ENCODE results near the gene PGM2L1. TPM values are rescaled to one million over a fixed set of nuclear protein-coding genes. Genes with fewer than 3 reads are reported as not detected.

PGM2L1 gene
- total RNA-seq, 4 donors from 2014 or later = 1.0 to 21.8 (median 8.8) TPM

DNA sequence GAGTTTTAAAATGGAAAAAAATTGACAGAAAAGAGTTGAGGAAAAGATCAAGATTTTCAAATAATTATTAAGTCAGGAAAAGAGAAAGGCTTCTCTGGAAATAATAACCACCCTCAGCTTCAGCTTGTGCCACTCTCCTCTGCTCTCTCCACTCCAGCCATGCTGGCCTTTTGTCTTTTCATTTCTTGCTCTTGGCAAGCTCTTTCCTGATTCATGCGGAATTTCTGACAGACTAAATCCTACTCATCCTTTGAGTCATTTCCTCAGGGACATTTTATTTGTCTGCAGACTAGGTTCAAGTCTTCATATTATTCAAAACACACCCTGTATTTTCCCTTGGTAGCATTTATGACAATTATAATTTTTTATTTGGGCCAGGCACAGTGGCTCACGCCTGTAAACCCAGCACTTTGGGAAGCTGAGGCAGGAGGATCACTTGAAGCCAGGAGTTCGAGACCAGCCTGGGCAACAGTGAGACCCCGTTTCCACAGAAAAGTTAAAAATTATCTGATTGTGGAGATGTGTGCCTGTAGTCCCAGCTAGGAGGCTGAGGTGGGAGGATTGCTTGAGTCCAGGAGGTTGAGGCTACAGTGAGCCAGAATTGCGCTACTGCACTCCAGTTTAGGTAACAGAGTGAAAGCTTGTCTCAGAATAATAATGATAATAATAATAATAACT lies 79.0 kb downstream of the PGM2L1 start:
- H3K4me3 ChIP-seq = no peak overlapping the region
- peak overlapping the region; percentile 10 to 55 for H3K27ac ChIP-seq
- H3K4me1 ChIP-seq = no peaks in the 10 kb centered on the region
- H3K27me3 ChIP-seq = no peaks in the 10 kb centered on the region
- H3K9me3 ChIP-seq = peaks cover 0 to 11% of the 10 kb centered on the region in 2 donors
- no peak for TF ChIP-seq POLR2A (IDR thresholded peaks at IDR 0.05)
- TF ChIP-seq, protein P1, sequence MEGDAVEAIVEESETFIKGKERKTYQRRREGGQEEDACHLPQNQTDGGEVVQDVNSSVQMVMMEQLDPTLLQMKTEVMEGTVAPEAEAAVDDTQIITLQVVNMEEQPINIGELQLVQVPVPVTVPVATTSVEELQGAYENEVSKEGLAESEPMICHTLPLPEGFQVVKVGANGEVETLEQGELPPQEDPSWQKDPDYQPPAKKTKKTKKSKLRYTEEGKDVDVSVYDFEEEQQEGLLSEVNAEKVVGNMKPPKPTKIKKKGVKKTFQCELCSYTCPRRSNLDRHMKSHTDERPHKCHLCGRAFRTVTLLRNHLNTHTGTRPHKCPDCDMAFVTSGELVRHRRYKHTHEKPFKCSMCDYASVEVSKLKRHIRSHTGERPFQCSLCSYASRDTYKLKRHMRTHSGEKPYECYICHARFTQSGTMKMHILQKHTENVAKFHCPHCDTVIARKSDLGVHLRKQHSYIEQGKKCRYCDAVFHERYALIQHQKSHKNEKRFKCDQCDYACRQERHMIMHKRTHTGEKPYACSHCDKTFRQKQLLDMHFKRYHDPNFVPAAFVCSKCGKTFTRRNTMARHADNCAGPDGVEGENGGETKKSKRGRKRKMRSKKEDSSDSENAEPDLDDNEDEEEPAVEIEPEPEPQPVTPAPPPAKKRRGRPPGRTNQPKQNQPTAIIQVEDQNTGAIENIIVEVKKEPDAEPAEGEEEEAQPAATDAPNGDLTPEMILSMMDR (IDR thresholded peaks at IDR 0.05) = no peak
- intact Hi-C loops (cut with DNase I; ENCODE audit: low total_unique reads) = no loop called here
- no peaks in the 10 kb centered on the region for H3K36me3 ChIP-seq
- no peak for DNase-seq

GRCh38 chr11:74318241-74318932 lies 79.8 kb downstream of the PGM2L1 start:
- Histone ChIP-seq H3K27ac (peak overlapping the region; percentile 10 to 55), H3K4me1 (no peaks in the 10 kb centered on the region), H3K36me3 (no peaks in the 10 kb centered on the region), H3K9me3 (peaks cover 0 to 11% of the 10 kb centered on the region in 2 donors), H3K4me3 (no peak overlapping the region), H3K27me3 (no peaks in the 10 kb centered on the region)
- no peak for DNase-seq
- intact Hi-C loops (cut with DNase I; ENCODE audit: low total_unique reads) = no loop called here
- TF ChIP-seq, protein P1 (IDR thresholded peaks at IDR 0.05) = no peak
- TF ChIP-seq POLR2A (IDR thresholded peaks at IDR 0.05) = no peak

GRCh38 chr11:74316772-74317505 lies 81.3 kb downstream of the PGM2L1 start:
- DNase-seq = no peak
- H3K4me3 ChIP-seq = no peak overlapping the region
- H3K27ac ChIP-seq = no peak overlapping the region
- TF ChIP-seq, protein P1 (IDR thresholded peaks at IDR 0.05) = no peak
- no peak for TF ChIP-seq POLR2A (IDR thresholded peaks at IDR 0.05)
- intact Hi-C loops (cut with DNase I; ENCODE audit: low total_unique reads) = no loop called here
- H3K4me1 ChIP-seq = no peaks in the 10 kb centered on the region
- H3K36me3 ChIP-seq = no peaks in the 10 kb centered on the region
- H3K27me3 ChIP-seq = no peaks in the 10 kb centered on the region
- H3K9me3 ChIP-seq = peaks cover 0 to 11% of the 10 kb centered on the region in 2 donors

- no peak for DNase-seq
- Histone ChIP-seq H3K9me3 (peaks cover 0 to 11% of the 10 kb centered on the region in 2 donors), H3K4me1 (no peaks in the 10 kb centered on the region), H3K4me3 (no peak overlapping the region), H3K27me3 (no peaks in the 10 kb centered on the region), H3K36me3 (no peaks in the 10 kb centered on the region), H3K27ac (no peak overlapping the region)
- no peak for TF ChIP-seq POLR2A (IDR thresholded peaks at IDR 0.05)
- TF ChIP-seq, protein P1 (IDR thresholded peaks at IDR 0.05) = no peak
- intact Hi-C loops (cut with DNase I; ENCODE audit: low total_unique reads) = no loop called here
These were observed 85.9 kb downstream of the PGM2L1 start for GRCh38 chr11:74312326-74312725.

All from uterus (tissue), 4 donors.